Raji (cell line): ENCODE data around the gene SLC12A6.

Experiments
- POLR2A ChIP-seq: IDR thresholded peaks from 2 replicates; pipeline ENCODE4 v1.6.1; 2011; ENCODE audit warnings: low read depth, low read length, control low read depth; ENCODE audit not compliant: insufficient read depth

The SLC12A6 gene

DNA sequence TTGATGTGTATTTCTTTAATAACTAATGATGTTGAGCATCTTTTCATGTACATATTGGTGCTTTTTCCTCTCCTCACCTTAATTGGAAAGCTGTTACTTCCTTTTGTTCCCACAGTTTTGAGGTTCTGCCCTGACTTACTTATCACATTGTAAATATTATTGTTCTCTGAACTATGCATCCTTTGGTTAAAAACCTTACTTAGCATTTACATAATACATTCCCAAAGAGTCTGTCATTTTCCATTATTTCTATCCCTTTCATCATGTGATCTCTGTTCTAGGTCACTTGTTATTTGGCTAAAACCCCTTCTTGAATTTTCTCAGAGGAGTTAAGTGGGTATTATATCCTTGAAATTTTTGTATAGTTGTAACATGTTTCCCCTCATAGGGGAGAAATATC, 33.0 kb downstream of the SLC12A6 start:
- TF ChIP-seq POLR2A = no peak

GRCh38 chr15:34301058-34301457, 36.5 kb downstream of the SLC12A6 start:
- no peak for TF ChIP-seq POLR2A

- no peak for TF ChIP-seq POLR2A
Observed at GRCh38 chr15:34297059-34297458, 40.5 kb downstream of the SLC12A6 start.

DNA sequence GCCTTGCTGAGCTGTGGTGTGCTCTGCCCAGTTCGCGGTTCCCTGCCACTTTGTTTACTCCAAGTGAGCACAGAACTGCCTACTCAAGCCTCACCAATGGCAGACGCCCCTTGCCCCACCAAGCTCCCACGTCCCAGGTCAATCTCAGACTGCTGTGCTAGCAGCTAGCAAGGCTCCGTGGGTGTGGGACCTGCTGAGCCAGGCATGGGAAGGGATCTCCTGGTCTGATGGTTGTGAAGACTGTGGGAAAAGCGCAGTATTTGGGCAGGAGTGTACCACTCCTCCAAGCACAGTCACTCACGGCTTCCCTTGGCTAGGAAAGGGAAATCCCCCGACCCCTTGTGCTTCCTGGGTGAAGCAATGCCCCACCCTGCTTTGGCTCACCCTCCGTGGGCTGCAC, 45.0 kb downstream of the SLC12A6 start:
- no peak for TF ChIP-seq POLR2A

DNA sequence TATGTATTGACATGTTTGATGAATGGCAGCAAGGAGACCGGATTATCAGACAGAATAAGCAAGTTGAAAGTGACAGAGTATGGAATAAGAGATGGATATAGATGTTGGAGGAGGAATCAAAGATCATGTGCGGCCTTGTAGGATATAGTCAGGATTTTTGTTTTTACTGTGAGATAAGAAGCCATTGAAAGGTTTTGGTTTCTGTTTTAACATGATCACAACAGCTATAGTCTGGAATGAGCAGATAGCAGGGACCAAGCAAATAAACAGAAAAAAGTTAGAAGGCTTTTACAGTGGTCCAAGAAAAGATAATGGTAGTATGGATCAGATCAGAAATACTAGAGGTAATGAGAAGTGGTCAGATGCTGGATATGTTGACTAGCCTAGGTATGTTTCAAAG, 52.6 kb downstream of the SLC12A6 start:
- TF ChIP-seq POLR2A = no peak

GRCh38 chr15:34282384-34282783, 55.2 kb downstream of the SLC12A6 start:
- no peak for TF ChIP-seq POLR2A

DNA sequence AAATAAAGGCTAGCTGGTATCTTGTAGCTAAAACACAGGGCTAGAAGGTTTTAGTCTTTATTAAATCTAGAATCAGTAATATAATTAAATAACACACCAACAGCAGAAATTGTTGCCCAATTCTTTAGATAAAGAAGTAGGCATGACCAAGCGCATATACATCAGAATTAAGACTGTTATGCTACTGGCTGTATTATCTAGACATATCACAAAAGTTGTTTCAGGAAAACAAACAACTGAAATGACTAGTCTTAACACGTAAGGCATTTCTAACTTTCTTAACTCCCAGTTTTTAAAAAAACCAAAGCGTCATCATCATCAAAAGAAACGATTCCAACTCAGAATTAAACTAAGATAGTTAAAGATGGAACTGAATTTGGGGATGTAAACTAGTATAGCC, 57.4 kb downstream of the SLC12A6 start:
- no peak for TF ChIP-seq POLR2A

- no peak for TF ChIP-seq POLR2A
Observed at GRCh38 chr15:34279368-34279767, 58.2 kb downstream of the SLC12A6 start.

- TF ChIP-seq POLR2A = no peak
Observed at GRCh38 chr15:34275721-34276120, 61.9 kb downstream of the SLC12A6 start.

- no peak for TF ChIP-seq POLR2A
Observed at GRCh38 chr15:34275154-34275553, 62.4 kb downstream of the SLC12A6 start.

DNA sequence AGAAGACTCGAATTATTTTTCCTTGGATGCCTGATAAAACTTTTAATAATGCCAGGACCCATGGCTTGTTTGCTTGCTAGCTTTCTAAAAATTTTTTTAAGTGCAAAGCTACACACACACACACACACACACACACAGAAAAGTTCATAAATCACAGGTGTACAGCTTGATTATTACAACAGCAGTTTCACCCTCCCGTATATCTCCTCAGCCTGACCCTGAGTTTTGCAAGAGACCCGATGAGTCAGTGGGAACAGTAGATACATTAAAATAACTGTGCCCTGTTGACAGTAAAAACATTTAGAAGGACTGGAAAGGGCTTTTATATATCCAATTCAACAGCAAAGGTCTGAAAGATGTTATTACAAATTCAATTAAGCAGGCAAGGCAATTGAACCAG, 66.1 kb downstream of the SLC12A6 start:
- TF ChIP-seq POLR2A = no peak

- no peak for TF ChIP-seq POLR2A
Observed at GRCh38 chr15:34266751-34267150, 70.8 kb downstream of the SLC12A6 start.

DNA sequence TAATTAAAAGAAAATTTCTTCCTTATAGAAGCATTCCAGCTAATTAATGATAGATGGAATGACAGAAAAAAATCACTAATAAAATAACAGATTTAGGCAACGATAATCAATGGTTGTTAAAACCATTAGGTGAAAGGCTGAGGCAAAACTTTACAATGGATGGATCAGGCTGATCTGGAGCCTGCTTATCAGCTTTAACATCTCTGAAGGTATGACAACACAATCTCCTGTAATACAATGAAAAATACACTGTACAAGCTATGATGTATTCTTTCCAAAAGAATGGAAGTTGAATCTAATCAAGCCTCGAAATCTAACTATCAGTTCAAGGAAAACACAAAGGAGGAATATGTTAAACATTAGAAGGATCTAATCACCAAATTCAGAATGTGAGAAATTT, 73.5 kb downstream of the SLC12A6 start:
- TF ChIP-seq POLR2A = no peak

DNA sequence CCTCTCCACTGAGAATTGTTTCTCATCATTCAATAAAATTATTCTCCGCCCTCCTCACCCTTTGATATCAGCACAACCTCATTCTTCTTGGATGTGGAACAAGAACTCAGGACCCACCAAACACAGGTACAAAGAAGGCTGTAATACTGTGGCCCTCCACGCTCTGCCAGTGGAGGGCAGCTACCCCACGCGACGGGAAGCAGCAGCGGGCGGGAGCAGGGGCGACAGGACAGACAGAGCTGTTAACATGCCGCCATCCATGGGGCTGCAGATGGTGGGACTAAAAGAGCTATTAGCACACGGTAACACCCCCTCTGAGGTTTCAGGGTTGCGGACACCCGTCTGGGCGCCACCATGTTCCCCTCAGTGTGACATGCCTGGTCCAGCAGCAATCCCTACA, 75.2 kb downstream of the SLC12A6 start:
- no peak for TF ChIP-seq POLR2A

DNA sequence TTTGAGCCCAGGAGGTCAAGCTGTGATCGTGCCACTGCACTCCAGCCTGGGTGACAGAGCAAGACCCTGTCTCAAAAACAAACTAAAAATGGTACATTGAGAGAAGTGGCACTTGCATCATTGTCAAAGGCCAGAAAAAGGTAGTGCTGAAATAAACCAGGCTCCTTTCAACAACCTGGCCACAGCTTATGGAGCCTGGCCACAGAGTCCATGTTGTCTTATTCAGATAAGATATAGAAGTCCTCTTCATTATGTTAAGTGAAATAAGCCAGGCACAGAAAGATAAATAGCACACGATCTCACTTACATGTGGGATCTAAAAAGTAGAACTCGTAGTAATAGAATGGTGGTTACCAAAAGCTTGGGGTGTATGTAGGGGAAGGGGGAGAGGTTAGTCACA, 78.0 kb downstream of the SLC12A6 start:
- TF ChIP-seq POLR2A = no peak

DNA sequence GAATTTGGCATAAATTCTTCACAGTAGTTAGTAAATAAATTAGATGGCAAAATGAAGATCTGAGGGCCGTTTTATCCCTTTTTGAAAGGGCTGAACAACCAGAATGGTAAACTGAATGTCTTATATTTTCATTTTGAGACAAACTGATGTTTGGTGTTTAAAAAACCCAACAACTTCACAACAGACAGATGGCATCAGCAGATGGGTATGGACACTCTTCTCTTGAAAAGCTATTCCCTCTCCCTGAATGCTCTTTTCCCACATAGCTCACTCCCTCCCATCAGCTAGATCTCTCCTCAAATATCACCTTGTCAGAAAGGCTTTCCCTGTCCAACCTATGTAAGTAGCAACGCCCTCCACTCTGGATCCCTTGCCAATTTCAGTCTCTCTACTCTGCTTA, 79.4 kb downstream of the SLC12A6 start:
- TF ChIP-seq POLR2A = no peak

- no peak for TF ChIP-seq POLR2A
Observed at GRCh38 chr15:34252545-34252944, 85.0 kb downstream of the SLC12A6 start.

GRCh38 chr15:34248190-34248589, 89.4 kb downstream of the SLC12A6 start:
- no peak for TF ChIP-seq POLR2A
